IPS-15b (cell line): Measurements from ENCODE around the gene KRT6B.
"Not testable (repeated sequence)": the region's sequence is repeated elsewhere in the genome, so short reads cannot be mapped to it uniquely, and the experiment has no call there.

Experiments
- H3K27me3 ChIP-seq: one replicate; pipeline ENCODE4 v1.6.1; 2013; ENCODE audit warnings: low read length; ENCODE audit not compliant: control insufficient read depth, insufficient read depth
- H3K36me3 ChIP-seq: one replicate; pipeline ENCODE4 v1.6.1; 2013; ENCODE audit warnings: low read length; ENCODE audit not compliant: control insufficient read depth, insufficient read depth
- H3K4me1 ChIP-seq: one replicate; pipeline ENCODE4 v1.6.1; 2013; ENCODE audit warnings: mild to moderate bottlenecking, low read length; ENCODE audit not compliant: control insufficient read depth, insufficient read depth
- H3K4me3 ChIP-seq: one replicate; pipeline ENCODE4 v1.5.1; 2013; ENCODE audit warnings: low read depth, low read length
- H3K9ac ChIP-seq: one replicate; pipeline ENCODE4 v1.6.1; 2013; ENCODE audit warnings: low read depth, mild to moderate bottlenecking, low read length
- H3K9me3 ChIP-seq: one replicate; pipeline ENCODE4 v1.6.1; 2013; ENCODE audit warnings: mild to moderate bottlenecking, low read length; ENCODE audit not compliant: control insufficient read depth, insufficient read depth

KRT6B gene

GRCh38 chr12:52452101-52452500 lies at the start of gene KRT6B:
Gene KRT6B, minus strand, starts transcription at chr12:52452146. Its CDS starts 68 bp downstream, at chr12:52452078.
- no peaks in the 10 kb centered on the region for H3K9me3 ChIP-seq
- H3K9ac ChIP-seq: no peak within 1 kb of the TSS
- peaks cover 4% of the 10 kb centered on the region for H3K4me1 ChIP-seq
- H3K36me3 ChIP-seq: no peaks in the 10 kb centered on the region
- H3K4me3 ChIP-seq: no peak within 1 kb of the TSS
- no peaks in the 10 kb centered on the region for H3K27me3 ChIP-seq

DNA sequence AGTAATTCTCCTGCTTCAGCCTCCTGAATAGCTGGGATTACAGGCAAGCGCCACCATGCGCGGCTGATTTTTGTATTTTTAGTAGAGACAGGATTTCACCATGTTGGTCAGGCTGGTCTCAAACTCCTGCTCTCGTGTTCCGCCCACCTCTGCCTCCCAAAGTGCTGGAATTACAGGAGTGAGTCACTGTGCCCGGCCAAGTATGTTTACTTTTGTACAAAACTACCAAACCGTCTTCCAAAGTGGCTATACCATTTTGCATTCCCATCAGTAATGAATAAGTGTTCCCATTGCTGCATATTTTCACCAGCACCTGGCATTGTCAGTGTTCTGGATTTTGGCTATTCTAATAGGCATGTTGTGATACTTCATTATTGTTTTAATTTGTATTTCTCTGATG lies 49.5 kb upstream of the KRT6B start:
- no peaks in the 10 kb centered on the region for H3K9me3 ChIP-seq
- H3K27me3 ChIP-seq: no peaks in the 10 kb centered on the region
- H3K4me1 ChIP-seq: no peaks in the 10 kb centered on the region

GRCh38 chr12:52500574-52500973 lies 48.6 kb upstream of the KRT6B start:
- H3K36me3 ChIP-seq, H3K4me1 ChIP-seq, H3K4me3 ChIP-seq, H3K9me3 ChIP-seq, H3K27me3 ChIP-seq, H3K9ac ChIP-seq: not testable (repeated sequence)

More for the DNA sequence above, 49.5 kb upstream of the KRT6B start:
- Histone ChIP-seq H3K9ac (no peak overlapping the region), H3K4me3 (no peak overlapping the region), H3K36me3 (no peaks in the 10 kb centered on the region)

GRCh38 chr12:52499806-52500560 lies 48.0 kb upstream of the KRT6B start:
- no peaks in the 10 kb centered on the region for H3K9me3 ChIP-seq
- H3K27me3 ChIP-seq: no peaks in the 10 kb centered on the region
- H3K36me3 ChIP-seq: no peaks in the 10 kb centered on the region
- no peak overlapping the region for H3K4me3 ChIP-seq
- peaks cover 12% of the 10 kb centered on the region for H3K4me1 ChIP-seq
- no peak overlapping the region for H3K9ac ChIP-seq

GRCh38 chr12:52498946-52499345 lies 47.0 kb upstream of the KRT6B start:
- no peaks in the 10 kb centered on the region for H3K27me3 ChIP-seq

GRCh38 chr12:52497975-52498374 lies 46.0 kb upstream of the KRT6B start:
- no peak overlapping the region for H3K4me3 ChIP-seq
- H3K27me3 ChIP-seq: no peaks in the 10 kb centered on the region
- H3K36me3 ChIP-seq: no peaks in the 10 kb centered on the region
- H3K4me1 ChIP-seq: peaks cover 17% of the 10 kb centered on the region
- no peak overlapping the region for H3K9ac ChIP-seq
- no peaks in the 10 kb centered on the region for H3K9me3 ChIP-seq

More at GRCh38 chr12:52498946-52499345, 47.0 kb upstream of the KRT6B start:
- Histone ChIP-seq H3K9me3 (no peaks in the 10 kb centered on the region), H3K4me1 (peaks cover 17% of the 10 kb centered on the region), H3K9ac (no peak overlapping the region), H3K36me3 (no peaks in the 10 kb centered on the region), H3K4me3 (no peak overlapping the region)

DNA sequence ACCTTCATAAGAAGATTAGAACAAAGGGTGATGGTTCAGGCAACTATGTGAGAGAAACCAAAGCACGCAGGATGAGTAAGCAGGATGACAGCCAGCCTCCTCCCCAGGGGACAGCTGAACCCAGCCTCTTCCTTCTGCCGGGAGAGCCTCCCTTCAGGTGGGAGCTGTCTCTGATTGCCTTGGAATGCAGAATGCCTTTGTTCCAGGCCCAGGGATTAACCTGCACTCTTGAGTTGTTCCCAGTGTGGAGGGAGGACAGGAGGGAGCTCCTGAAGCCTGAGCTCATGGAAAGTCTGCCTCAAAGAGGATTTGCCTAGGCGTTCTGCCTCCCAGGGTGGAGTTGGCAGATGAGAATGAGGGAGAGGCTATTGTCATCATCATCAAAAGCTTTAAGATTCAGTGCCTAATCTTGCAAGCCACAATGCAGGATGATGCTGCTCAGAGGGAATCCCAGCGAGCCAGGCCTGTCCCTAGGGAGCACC lies 44.7 kb upstream of the KRT6B start:
- H3K4me1 ChIP-seq: peaks cover 17% of the 10 kb centered on the region
- H3K36me3 ChIP-seq: no peaks in the 10 kb centered on the region
- H3K9me3 ChIP-seq: no peaks in the 10 kb centered on the region
- no peak overlapping the region for H3K4me3 ChIP-seq
- no peak overlapping the region for H3K9ac ChIP-seq
- H3K27me3 ChIP-seq: no peaks in the 10 kb centered on the region

DNA sequence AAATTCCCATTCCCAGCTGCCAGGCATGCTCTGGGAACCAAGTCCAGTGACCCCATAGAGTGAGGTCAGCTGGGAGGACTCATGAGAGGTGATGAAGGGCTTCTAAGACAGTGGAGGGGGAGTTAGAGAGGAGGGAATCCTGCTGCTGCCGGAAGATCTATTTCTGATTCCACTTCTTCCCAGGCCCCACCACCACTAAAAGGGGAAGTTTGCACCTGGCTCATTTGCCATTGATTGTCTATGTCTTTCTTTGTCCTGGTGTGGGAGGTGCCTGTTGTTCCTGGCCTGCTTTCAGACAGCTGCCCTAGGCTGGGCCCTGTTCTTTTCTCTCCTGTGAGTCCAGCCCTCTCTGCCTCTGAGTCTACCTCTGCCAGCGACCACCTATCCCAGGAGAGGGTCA lies 44.1 kb upstream of the KRT6B start:
- Histone ChIP-seq H3K4me3 (no peak overlapping the region), H3K4me1 (peaks cover 17% of the 10 kb centered on the region), H3K9ac (no peak overlapping the region), H3K9me3 (no peaks in the 10 kb centered on the region), H3K27me3 (no peaks in the 10 kb centered on the region), H3K36me3 (no peaks in the 10 kb centered on the region)

GRCh38 chr12:52495389-52495788 lies 43.4 kb upstream of the KRT6B start:
- H3K27me3 ChIP-seq: no peaks in the 10 kb centered on the region
- peaks cover 17% of the 10 kb centered on the region for H3K4me1 ChIP-seq
- no peaks in the 10 kb centered on the region for H3K9me3 ChIP-seq
- no peak overlapping the region for H3K4me3 ChIP-seq
- no peak overlapping the region for H3K9ac ChIP-seq
- no peaks in the 10 kb centered on the region for H3K36me3 ChIP-seq

GRCh38 chr12:52494518-52494917 lies 42.6 kb upstream of the KRT6B start:
- no peak overlapping the region for H3K9ac ChIP-seq
- H3K9me3 ChIP-seq: no peaks in the 10 kb centered on the region
- H3K27me3 ChIP-seq: no peaks in the 10 kb centered on the region
- peaks cover 17% of the 10 kb centered on the region for H3K4me1 ChIP-seq
- no peak overlapping the region for H3K4me3 ChIP-seq
- no peaks in the 10 kb centered on the region for H3K36me3 ChIP-seq

DNA sequence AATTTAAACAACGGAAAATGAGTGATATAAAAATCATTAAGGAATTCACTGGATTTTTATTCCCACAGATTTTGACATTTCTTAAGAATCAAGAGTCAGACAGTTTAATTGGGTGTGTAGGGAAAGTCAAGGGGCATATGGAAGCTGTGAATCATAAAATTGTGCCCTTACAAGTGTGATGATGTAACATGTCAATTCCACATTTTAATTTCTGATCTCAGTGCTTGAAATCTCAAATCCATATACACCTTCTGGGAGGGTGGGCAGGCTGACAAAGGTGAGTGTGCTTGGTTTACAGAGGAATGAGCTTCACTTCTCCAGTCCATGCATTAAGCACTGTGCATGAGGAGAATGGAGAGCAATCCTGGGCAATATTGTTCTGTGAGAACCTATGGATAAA lies 42.2 kb upstream of the KRT6B start:
- no peak overlapping the region for H3K9ac ChIP-seq
- H3K4me1 ChIP-seq: peaks cover 17% of the 10 kb centered on the region
- no peaks in the 10 kb centered on the region for H3K27me3 ChIP-seq
- no peaks in the 10 kb centered on the region for H3K36me3 ChIP-seq
- H3K4me3 ChIP-seq: no peak overlapping the region
- no peaks in the 10 kb centered on the region for H3K9me3 ChIP-seq

DNA sequence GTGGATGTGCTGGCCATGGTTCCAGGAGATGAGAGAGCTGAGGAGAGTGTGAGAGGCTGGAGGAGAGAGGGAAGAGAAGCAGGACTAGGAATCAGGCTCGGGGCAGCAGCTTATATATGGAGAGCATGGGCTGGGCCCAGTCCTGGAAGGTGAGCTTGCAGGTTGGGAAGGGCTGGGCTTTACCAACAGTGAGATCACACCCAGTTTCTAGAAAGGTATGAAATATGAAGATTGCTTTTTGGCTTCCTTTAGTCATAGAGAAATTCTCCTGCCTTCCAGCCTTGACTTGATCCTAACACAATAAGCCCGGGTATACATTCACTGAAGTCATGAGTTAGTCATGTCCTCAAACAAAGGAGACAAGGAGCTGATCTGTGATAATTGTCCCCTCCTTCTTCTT lies 41.2 kb upstream of the KRT6B start, which contains the start of gene KRT6A:
TSS of gene KRT6A (minus strand) at position 86 of the 400 bp plus-strand sequence. CDS start at position 17, 69 bp downstream.
- Histone ChIP-seq H3K9ac (no peak within 1 kb of the TSS), H3K36me3 (no peaks in the 10 kb centered on the region)

More for the DNA sequence above, 41.2 kb upstream of the KRT6B start, which contains the start of gene KRT6A:
- H3K9me3 ChIP-seq: no peaks in the 10 kb centered on the region
- no peak within 1 kb of the TSS for H3K4me3 ChIP-seq
- H3K27me3 ChIP-seq: no peaks in the 10 kb centered on the region
- H3K4me1 ChIP-seq: peaks cover 17% of the 10 kb centered on the region
